GM19099 (cell line): Measurements from ENCODE around the gene MTURN.

ENCODE experiments used
- POLR2A ChIP-seq: IDR thresholded peaks from 3 replicates; pipeline ENCODE4 v1.6.1; 2011; ENCODE audit warnings: low read depth; ENCODE audit not compliant: insufficient read length; ENCODE audit errors: extremely low read depth

MTURN gene

DNA sequence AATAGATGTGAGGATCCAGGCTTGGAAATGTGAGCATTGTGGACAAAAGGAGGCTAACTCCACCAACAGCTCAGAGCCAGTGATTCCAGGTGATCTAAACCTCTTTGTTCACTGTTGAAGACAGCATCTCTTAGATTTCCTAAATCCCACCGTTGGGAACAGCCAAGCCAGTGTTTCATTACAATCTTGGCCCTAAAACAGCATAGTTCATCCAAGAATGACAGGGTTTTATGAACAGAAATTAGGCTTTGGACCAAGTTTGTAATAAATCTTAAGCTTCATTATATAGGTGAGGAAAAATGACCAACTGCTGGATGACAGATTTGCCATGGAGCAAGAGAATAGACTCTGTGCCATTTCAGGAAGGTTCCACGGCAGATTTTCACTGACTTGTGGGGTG lies 65.8 kb downstream of the MTURN start:
- TF ChIP-seq POLR2A: no peak

DNA sequence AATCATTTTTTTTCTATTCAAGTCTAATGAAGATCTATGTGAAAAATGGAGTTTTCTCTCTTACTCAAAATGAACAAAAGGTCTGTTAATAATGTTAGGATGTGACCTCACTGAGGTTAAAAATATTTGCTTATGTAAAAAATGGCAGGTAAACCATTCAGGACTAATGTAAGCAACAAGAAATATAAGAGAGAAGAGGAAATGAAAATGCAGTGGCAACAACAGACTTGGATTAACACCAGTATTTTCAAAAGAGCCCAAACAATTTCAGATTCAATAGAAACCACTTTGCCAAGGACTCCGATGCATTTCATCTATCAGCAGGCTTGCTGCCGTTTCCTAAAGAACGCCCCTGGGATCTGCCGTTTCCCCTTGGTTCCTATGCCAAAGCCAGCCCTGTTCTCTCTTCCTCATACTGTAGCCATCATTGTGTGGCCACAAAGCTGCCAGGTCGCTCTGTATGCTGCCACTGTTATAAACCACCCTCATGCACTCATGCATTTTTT lies 66.4 kb downstream of the MTURN start:
- no peak for TF ChIP-seq POLR2A

DNA sequence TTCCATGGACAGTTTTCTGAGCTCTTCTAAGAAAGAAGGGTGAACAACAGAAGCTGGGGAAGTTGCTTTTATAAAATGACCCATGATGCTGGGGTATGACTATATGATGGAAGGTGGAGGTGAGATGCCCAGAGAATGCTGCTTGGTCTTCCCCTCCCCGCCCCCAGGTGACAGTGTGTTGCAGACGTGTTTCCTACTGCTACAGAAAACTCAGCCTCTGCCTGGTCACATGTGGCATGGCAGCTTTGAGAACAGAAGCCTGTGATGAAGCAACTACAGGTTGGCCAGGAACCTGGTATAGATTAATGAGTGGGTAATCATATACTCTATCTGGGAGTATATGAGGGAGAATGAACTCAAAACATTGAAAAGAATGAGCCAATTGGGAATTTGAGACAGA lies 67.1 kb downstream of the MTURN start:
- no peak for TF ChIP-seq POLR2A

DNA sequence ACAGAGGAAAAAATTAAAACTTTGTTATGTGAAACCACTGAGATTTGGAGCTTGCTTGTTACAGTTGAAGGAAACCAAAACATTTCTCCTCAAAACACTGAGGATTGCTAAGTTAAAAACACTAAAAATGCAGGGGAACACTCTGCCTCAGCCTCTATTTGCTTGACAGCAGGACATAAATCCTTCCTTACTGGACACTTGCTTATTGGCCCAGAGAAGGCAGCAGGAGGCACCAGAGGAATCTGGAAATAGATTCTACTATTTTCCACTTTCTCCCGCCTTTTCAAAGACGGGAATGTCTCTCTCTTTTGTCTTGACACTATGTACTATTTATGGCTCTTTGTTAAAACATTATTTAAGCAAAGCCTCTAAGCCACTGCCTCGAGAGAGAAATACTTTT lies 67.9 kb downstream of the MTURN start:
- TF ChIP-seq POLR2A: no peak

GRCh38 chr7:30206491-30206890 lies 71.7 kb downstream of the MTURN start:
- no peak for TF ChIP-seq POLR2A

- no peak for TF ChIP-seq POLR2A
Observed at GRCh38 chr7:30206942-30207341, 72.2 kb downstream of the MTURN start.

- TF ChIP-seq POLR2A: no peak
Observed at GRCh38 chr7:30207376-30207775, 72.6 kb downstream of the MTURN start.

DNA sequence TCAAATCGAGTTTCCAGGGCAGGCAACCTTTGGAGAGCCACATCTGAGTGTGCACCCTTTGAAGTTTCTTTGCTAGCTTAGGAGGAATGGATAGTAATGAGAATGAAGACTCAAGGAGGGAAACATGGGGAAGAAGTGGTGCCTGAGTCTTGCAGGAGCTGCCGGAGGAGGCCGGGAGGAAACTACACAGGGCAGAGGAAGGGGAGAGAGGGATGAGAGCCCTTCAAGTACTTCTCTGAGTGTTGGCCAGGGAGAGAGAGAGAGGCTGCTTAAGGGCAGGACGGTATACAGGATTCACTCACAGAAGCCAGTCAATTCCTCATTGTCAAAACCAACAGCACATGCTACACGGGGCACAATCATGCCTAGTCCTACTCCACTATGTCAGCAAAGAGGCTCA lies 75.2 kb downstream of the MTURN start:
- no peak for TF ChIP-seq POLR2A
